ENCODE data around the gene FCGR2B. TPM values are rescaled to one million over a fixed set of nuclear protein-coding genes. Genes with fewer than 3 reads are reported as not detected.

Gene FCGR2B
- total and polyA plus RNA-seq, 2 donors (not counting 1 experiment from before 2014, with no cell fraction given) = not detected

GRCh38 chr1:161720956-161721737 lies 58.2 kb downstream of the FCGR2B start, which contains the start of gene FCRLB:
TSS of gene FCRLB (plus strand) at chr1:161721544. CDS start at chr1:161722673, 1,129 bp downstream.
- Histone ChIP-seq H3K27ac (ENCODE audit: insufficient read depth, low read length) (peak within 1 kb of the TSS; percentile 56), H3K79me2 (ENCODE audit: control insufficient read depth, insufficient read depth, low read length) (no peaks in the 10 kb centered on the region), H3K4me2 (ENCODE audit: extremely low read depth, insufficient read depth, low read length) (no peak within 1 kb of the TSS), H3K27me3 (ENCODE audit: control insufficient read depth, insufficient read depth, low read length) (no peaks in the 10 kb centered on the region), H3K9me3 (ENCODE audit: control insufficient read depth, insufficient read depth, low read depth, low read length) (no peaks in the 10 kb centered on the region), H3K9ac (ENCODE audit: insufficient read depth, low read length) (no peak within 1 kb of the TSS), H4K20me1 (ENCODE audit: control insufficient read depth, extremely low read depth, insufficient read depth, low read length) (no peaks in the 10 kb centered on the region), H3K36me3 (ENCODE audit: control insufficient read depth, insufficient read depth, low read length) (no peaks in the 10 kb centered on the region), H2AFZ (ENCODE audit: low read length) (no peak within 1 kb of the TSS), H3K4me3 (replicated peaks in 1 of 4; ENCODE audit: control extremely low read depth in 1 of 4, insufficient read depth in 1 of 4, low read depth in 3 of 4, low read length in 4 of 4) (no peak within 1 kb of the TSS), H3K4me1 (ENCODE audit: control insufficient read depth, extremely low read depth, insufficient read depth, low read length) (peaks cover 11% of the 10 kb centered on the region)
- no peak for DNase-seq (ENCODE audit: low read depth in 2 of 2)
- TF ChIP-seq CTCF (conservative IDR thresholded peaks at IDR 0.05 in 1 of 2, IDR thresholded peaks at IDR 0.05 in 1 of 2; ENCODE audit: low read depth in 1 of 2, low read length in 2 of 2) (no peak), EZH2 (IDR thresholded peaks at IDR 0.05; ENCODE audit: low read length, missing control alignments) (no peak)

- H3K79me2 ChIP-seq (ENCODE audit: control insufficient read depth, insufficient read depth, low read length) = no peaks in the 10 kb centered on the region
- no peak overlapping the region for H3K4me3 ChIP-seq (replicated peaks in 1 of 4; ENCODE audit: control extremely low read depth in 1 of 4, insufficient read depth in 1 of 4, low read depth in 3 of 4, low read length in 4 of 4)
- peaks cover 11% of the 10 kb centered on the region for H3K4me1 ChIP-seq (ENCODE audit: control insufficient read depth, extremely low read depth, insufficient read depth, low read length)
- no peaks in the 10 kb centered on the region for H3K27me3 ChIP-seq (ENCODE audit: control insufficient read depth, insufficient read depth, low read length)
- peak; percentile 52 to 89 for DNase-seq (ENCODE audit: low read depth in 2 of 2)
- no peaks in the 10 kb centered on the region for H4K20me1 ChIP-seq (ENCODE audit: control insufficient read depth, extremely low read depth, insufficient read depth, low read length)
- H3K27ac ChIP-seq (ENCODE audit: insufficient read depth, low read length) = peak overlapping the region; percentile 56
- no peak overlapping the region for H3K9ac ChIP-seq (ENCODE audit: insufficient read depth, low read length)
- no peak overlapping the region for H3K4me2 ChIP-seq (ENCODE audit: extremely low read depth, insufficient read depth, low read length)
- no peaks in the 10 kb centered on the region for H3K9me3 ChIP-seq (ENCODE audit: control insufficient read depth, insufficient read depth, low read depth, low read length)
- no peak for TF ChIP-seq EZH2 (IDR thresholded peaks at IDR 0.05; ENCODE audit: low read length, missing control alignments)
- no peak for TF ChIP-seq CTCF (conservative IDR thresholded peaks at IDR 0.05 in 1 of 2, IDR thresholded peaks at IDR 0.05 in 1 of 2; ENCODE audit: low read depth in 1 of 2, low read length in 2 of 2)
- H3K36me3 ChIP-seq (ENCODE audit: control insufficient read depth, insufficient read depth, low read length) = no peaks in the 10 kb centered on the region
- H2AFZ ChIP-seq (ENCODE audit: low read length) = no peak overlapping the region
These were observed 58.9 kb downstream of the FCGR2B start for GRCh38 chr1:161721738-161722343.

GRCh38 chr1:161722406-161722805 lies 59.5 kb downstream of the FCGR2B start:
- H3K9me3 ChIP-seq (ENCODE audit: control insufficient read depth, insufficient read depth, low read depth, low read length) = no peaks in the 10 kb centered on the region
- no peak overlapping the region for H2AFZ ChIP-seq (ENCODE audit: low read length)
- H3K9ac ChIP-seq (ENCODE audit: insufficient read depth, low read length) = no peak overlapping the region
- no peak for TF ChIP-seq EZH2 (IDR thresholded peaks at IDR 0.05; ENCODE audit: low read length, missing control alignments)
- no peak for TF ChIP-seq CTCF (conservative IDR thresholded peaks at IDR 0.05 in 1 of 2, IDR thresholded peaks at IDR 0.05 in 1 of 2; ENCODE audit: low read depth in 1 of 2, low read length in 2 of 2)
- DNase-seq (ENCODE audit: low read depth in 2 of 2) = no peak
- H4K20me1 ChIP-seq (ENCODE audit: control insufficient read depth, extremely low read depth, insufficient read depth, low read length) = no peaks in the 10 kb centered on the region
- no peak overlapping the region for H3K4me3 ChIP-seq (replicated peaks in 1 of 4; ENCODE audit: control extremely low read depth in 1 of 4, insufficient read depth in 1 of 4, low read depth in 3 of 4, low read length in 4 of 4)
- no peak overlapping the region for H3K4me2 ChIP-seq (ENCODE audit: extremely low read depth, insufficient read depth, low read length)
- peak overlapping the region; percentile 34 for H3K27ac ChIP-seq (ENCODE audit: insufficient read depth, low read length)
- no peaks in the 10 kb centered on the region for H3K79me2 ChIP-seq (ENCODE audit: control insufficient read depth, insufficient read depth, low read length)
- peaks cover 11% of the 10 kb centered on the region for H3K4me1 ChIP-seq (ENCODE audit: control insufficient read depth, extremely low read depth, insufficient read depth, low read length)
- no peaks in the 10 kb centered on the region for H3K27me3 ChIP-seq (ENCODE audit: control insufficient read depth, insufficient read depth, low read length)
- H3K36me3 ChIP-seq (ENCODE audit: control insufficient read depth, insufficient read depth, low read length) = no peaks in the 10 kb centered on the region
